CD14-positive monocyte (primary cell): ENCODE measurements around the gene SERTAD3. TPM values are rescaled to one million over a fixed set of nuclear protein-coding genes. Genes with fewer than 3 reads are reported as not detected.

ENCODE experiments used
- DNase-seq, 3 donors: peaks; one replicate each; pipeline ENCODE4 v3.0.0-alpha.2; 2011 to 2022
- H2AFZ ChIP-seq: 2 replicates; pipeline ENCODE4 v1.6.0; 2012; ENCODE audit warnings: mild to moderate bottlenecking, low read depth, low read length, inconsistent platforms; ENCODE audit not compliant: insufficient read depth, poor library complexity, severe bottlenecking
- H3K27ac ChIP-seq, 2 donors: 1 replicate in 1 of 2; 2 replicates in 1 of 2; pipeline ENCODE4 v1.5.1; 2012 to 2013; ENCODE audit warnings: low read length in 2 of 2, control low read depth in 1 of 2, inconsistent platforms in 1 of 2, low read depth in 1 of 2, mild to moderate bottlenecking in 1 of 2
- H3K27me3 ChIP-seq, 2 donors: one replicate each; pipeline versions ENCODE4 v1.6.0 to v1.6.1; 2011 to 2013; ENCODE audit warnings: low read length in 2 of 2; ENCODE audit not compliant: control insufficient read depth in 2 of 2, insufficient read depth in 2 of 2
- H3K36me3 ChIP-seq, 2 donors: replicated peaks in 1 of 2; 1 replicate in 1 of 2; 2 replicates in 1 of 2; pipeline versions ENCODE4 v1.5.1 to v1.6.1; 2012 to 2013; ENCODE audit warnings: low read length in 2 of 2, control low read depth in 1 of 2, inconsistent platforms in 1 of 2, mild to moderate bottlenecking in 1 of 2; ENCODE audit not compliant: insufficient read depth in 2 of 2, control insufficient read depth in 1 of 2
- H3K4me1 ChIP-seq, 2 donors: 1 replicate in 1 of 2; 2 replicates in 1 of 2; pipeline versions ENCODE4 v1.5.1 to v1.6.1; 2012 to 2013; ENCODE audit warnings: low read length in 2 of 2, control low read depth in 1 of 2, inconsistent platforms in 1 of 2, mild to moderate bottlenecking in 1 of 2, moderate library complexity in 1 of 2; ENCODE audit not compliant: insufficient read depth in 2 of 2, control insufficient read depth in 1 of 2
- H3K4me2 ChIP-seq: replicated peaks from 2 replicates; pipeline ENCODE3; 2012; ENCODE audit warnings: low read length, moderate library complexity, mild to moderate bottlenecking; ENCODE audit not compliant: poor library complexity, severe bottlenecking; ENCODE audit errors: extremely low read depth
- H3K4me3 ChIP-seq, 3 experiments: fragments of 200-600 bp in 1 of 3; sonication (generic) in 1 of 3; replicated peaks in 1 of 3; 1 replicate in 2 of 3; 2 replicates in 1 of 3; pipeline ENCODE4 v1.5.1; 2011 to 2013; ENCODE audit warnings: low read length in 3 of 3, mild to moderate bottlenecking in 3 of 3, control low read depth in 2 of 3, low read depth in 2 of 3, inconsistent platforms in 1 of 3, moderate library complexity in 1 of 3
- H3K79me2 ChIP-seq: 2 replicates; pipeline ENCODE4 v1.6.0; 2012; ENCODE audit warnings: mild to moderate bottlenecking, control low read depth, inconsistent platforms, low read length, moderate library complexity; ENCODE audit not compliant: insufficient read depth
- H3K9ac ChIP-seq: 2 replicates; pipeline ENCODE4 v1.6.0; 2017; ENCODE audit warnings: low read length, mild to moderate bottlenecking; ENCODE audit not compliant: insufficient read depth, poor library complexity, severe bottlenecking
- H3K9me3 ChIP-seq, 2 donors: replicated peaks in 1 of 2; 1 replicate in 1 of 2; 2 replicates in 1 of 2; pipeline versions ENCODE4 v1.5.1 to v1.6.1; 2012 to 2013; ENCODE audit warnings: low read length in 2 of 2, control low read depth in 1 of 2; ENCODE audit not compliant: control insufficient read depth in 1 of 2, insufficient read depth in 1 of 2
- H4K20me1 ChIP-seq: 2 replicates; pipeline ENCODE4 v1.6.0; 2012; ENCODE audit warnings: mild to moderate bottlenecking, low read length, control low read depth, moderate library complexity; ENCODE audit not compliant: insufficient read depth
- H3K27ac Mint-ChIP-seq, 7 donors: one replicate each; pipeline ENCODE4 v1.8.0; 2020; ENCODE audit warnings: mild to moderate bottlenecking in 7 of 7, mixed read lengths in 7 of 7, moderate library complexity in 6 of 7, inconsistent platforms in 2 of 7
- H3K27me3 Mint-ChIP-seq, 3 donors: one replicate each; pipeline ENCODE4 v1.8.0; 2021 to 2022; ENCODE audit warnings: low read depth in 3 of 3, mild to moderate bottlenecking in 3 of 3, mixed read lengths in 3 of 3, moderate library complexity in 3 of 3, inconsistent platforms in 1 of 3
- H3K36me3 Mint-ChIP-seq, 2 donors: one replicate each; pipeline ENCODE4 v1.8.0; 2020; ENCODE audit warnings: mixed read lengths in 2 of 2, inconsistent platforms in 1 of 2, mild to moderate bottlenecking in 1 of 2
- H3K4me1 Mint-ChIP-seq: one replicate; pipeline ENCODE4 v1.8.0; 2020; ENCODE audit warnings: mild to moderate bottlenecking, mixed read lengths
- H3K4me3 Mint-ChIP-seq, 2 donors: one replicate each; pipeline ENCODE4 v1.8.0; 2020; ENCODE audit warnings: mild to moderate bottlenecking in 2 of 2, mixed read lengths in 2 of 2, moderate library complexity in 1 of 2
- H3K9me3 Mint-ChIP-seq, 7 donors: one replicate each; pipeline ENCODE4 v1.8.0; 2020 to 2022; ENCODE audit warnings: mixed read lengths in 7 of 7, mild to moderate bottlenecking in 6 of 7, moderate library complexity in 6 of 7, inconsistent platforms in 2 of 7
- WGBS: methylation state at CpG from one replicate; pipeline ENCODE4 v1.1.5; 2013; ENCODE audit warnings: missing lambda C conversion rate; ENCODE audit not compliant: insufficient coverage; 5-methylcytosine and 5-hydroxymethylcytosine counted together
- intact Hi-C, 2 donors: fragments of 100-400 bp; cut with micrococcal nuclease; formaldehyde crosslinking; loops; one replicate each; pipeline versions ENCODE4 v1.15.0 to v1.15.1; 2023
- polyA plus RNA-seq, 3 donors: library from polyadenylated mRNA; depleted of rRNA in 1 of 3; unstranded in 2 of 3; stranded (reverse) in 1 of 3; fragments of 300-500 nt in 2 of 3; fragments of >200 nt in 1 of 3; fragmentation: Illumina TruSeq in 2 of 3; gene quantifications; 1 replicate in 2 of 3; 2 replicates in 1 of 3; pipeline ENCODE4 v1.2.3, GENCODE V29; 2012 to 2021
- TF ChIP-seq, protein P1 (sequence below): fragments of 200-600 bp; IDR thresholded peaks from one replicate; pipeline ENCODE4 v1.8.0; 2022; ENCODE audit warnings: antibody characterized with exemption, mild to moderate bottlenecking

SERTAD3 gene
- polyA plus RNA-seq, 3 donors: 30.4 to 57.2 (median 49.4) TPM

DNA sequence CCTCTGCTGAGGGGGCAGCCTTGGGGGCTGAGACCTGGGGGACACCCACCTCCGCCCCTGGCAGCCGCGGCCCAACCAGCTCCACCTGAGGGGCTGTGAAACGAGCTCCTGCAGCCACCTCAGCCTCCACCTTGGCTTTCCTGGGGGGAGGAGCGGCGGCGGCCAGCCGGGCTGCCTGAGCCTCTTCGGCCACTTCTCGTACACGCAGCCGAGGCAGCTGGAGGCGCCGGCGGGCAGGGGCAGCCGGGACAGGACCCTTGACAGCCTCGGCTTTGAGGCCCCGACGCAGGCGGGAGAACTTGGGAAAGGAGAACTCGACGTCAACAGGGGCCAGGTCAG is 46.6 kb downstream of the SERTAD3 start:
- H3K4me1 ChIP-seq: peaks cover 8 to 12% of the 10 kb centered on the region in 2 donors
- H3K4me3 Mint-ChIP-seq: no peak overlapping the region
- no peaks in the 10 kb centered on the region for H3K79me2 ChIP-seq
- peaks cover 0 to 3% (median 0%) of the 10 kb centered on the region in 7 donors for H3K9me3 Mint-ChIP-seq
- no peak overlapping the region for H2AFZ ChIP-seq
- no peak overlapping the region for H3K27ac Mint-ChIP-seq
- no peak overlapping the region for H3K4me3 ChIP-seq
- peaks cover 0 to 21% (median 18%) of the 10 kb centered on the region in 3 donors for H3K27me3 Mint-ChIP-seq
- intact Hi-C loops: loop anchor here in 1 of 2 donors (10.0 kb wide), 1 partner anchor 93 kb away; no protein-coding TSS in a partner anchor
- no peaks in the 10 kb centered on the region for H3K36me3 ChIP-seq
- no peaks in the 10 kb centered on the region for H4K20me1 ChIP-seq
- TF ChIP-seq, protein P1, sequence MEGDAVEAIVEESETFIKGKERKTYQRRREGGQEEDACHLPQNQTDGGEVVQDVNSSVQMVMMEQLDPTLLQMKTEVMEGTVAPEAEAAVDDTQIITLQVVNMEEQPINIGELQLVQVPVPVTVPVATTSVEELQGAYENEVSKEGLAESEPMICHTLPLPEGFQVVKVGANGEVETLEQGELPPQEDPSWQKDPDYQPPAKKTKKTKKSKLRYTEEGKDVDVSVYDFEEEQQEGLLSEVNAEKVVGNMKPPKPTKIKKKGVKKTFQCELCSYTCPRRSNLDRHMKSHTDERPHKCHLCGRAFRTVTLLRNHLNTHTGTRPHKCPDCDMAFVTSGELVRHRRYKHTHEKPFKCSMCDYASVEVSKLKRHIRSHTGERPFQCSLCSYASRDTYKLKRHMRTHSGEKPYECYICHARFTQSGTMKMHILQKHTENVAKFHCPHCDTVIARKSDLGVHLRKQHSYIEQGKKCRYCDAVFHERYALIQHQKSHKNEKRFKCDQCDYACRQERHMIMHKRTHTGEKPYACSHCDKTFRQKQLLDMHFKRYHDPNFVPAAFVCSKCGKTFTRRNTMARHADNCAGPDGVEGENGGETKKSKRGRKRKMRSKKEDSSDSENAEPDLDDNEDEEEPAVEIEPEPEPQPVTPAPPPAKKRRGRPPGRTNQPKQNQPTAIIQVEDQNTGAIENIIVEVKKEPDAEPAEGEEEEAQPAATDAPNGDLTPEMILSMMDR: no peak
- no peak for DNase-seq
- H3K9me3 ChIP-seq: no peaks in the 10 kb centered on the region
- H3K27ac ChIP-seq: no peak overlapping the region
- 96% methylated on average over 19 of the region's 22 CpGs for WGBS
- H3K27me3 ChIP-seq: no peaks in the 10 kb centered on the region
- peaks cover 16% of the 10 kb centered on the region for H3K4me1 Mint-ChIP-seq
- H3K36me3 Mint-ChIP-seq: peaks cover 0 to 3% of the 10 kb centered on the region in 2 donors
- no peak overlapping the region for H3K4me2 ChIP-seq
- no peak overlapping the region for H3K9ac ChIP-seq

DNA sequence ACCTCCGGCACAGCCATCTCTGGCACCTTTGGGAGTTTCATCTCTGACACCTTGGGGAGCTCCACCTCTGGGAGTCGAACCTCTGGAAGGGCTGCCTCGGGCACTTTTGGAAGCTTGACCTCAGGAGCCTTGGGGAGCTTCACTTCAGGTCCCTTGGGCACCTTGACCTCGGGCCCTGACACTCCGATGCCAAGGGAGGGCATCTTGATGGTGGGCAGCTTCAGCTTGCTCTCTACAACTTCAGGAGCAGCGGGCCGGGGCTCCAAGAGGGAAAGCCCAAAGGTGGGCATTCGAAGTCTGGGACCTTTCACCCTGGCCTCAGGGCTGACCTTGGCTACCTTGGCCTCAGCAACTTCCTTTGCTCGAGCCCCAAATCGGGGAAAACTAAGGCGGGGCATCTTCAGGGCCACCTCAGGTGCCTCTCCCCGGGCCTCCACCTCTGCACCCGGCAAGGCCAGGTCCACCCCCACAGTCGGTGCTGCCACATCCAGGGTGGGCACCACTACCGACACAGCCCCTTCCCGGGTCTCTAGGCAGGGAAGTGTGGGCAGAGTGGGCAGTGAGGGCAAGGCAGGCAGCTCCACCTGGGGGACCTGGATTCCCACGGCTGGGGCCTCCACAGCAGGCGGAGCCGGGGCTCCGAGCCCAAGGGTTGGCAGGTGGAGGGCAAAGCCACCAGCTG is 47.1 kb downstream of the SERTAD3 start:
- no peaks in the 10 kb centered on the region for H3K27me3 ChIP-seq
- DNase-seq: no peak
- no peak overlapping the region for H3K27ac ChIP-seq
- H3K79me2 ChIP-seq: no peaks in the 10 kb centered on the region
- Mint-ChIP-seq H3K27me3 (peaks cover 0 to 21% (median 17%) of the 10 kb centered on the region in 3 donors), H3K9me3 (peaks cover 0 to 3% (median 0%) of the 10 kb centered on the region in 7 donors), H3K36me3 (peaks cover 0 to 3% of the 10 kb centered on the region in 2 donors), H3K4me3 (no peak overlapping the region), H3K27ac (no peak overlapping the region), H3K4me1 (peaks cover 16% of the 10 kb centered on the region)
- H2AFZ ChIP-seq: no peak overlapping the region
- H3K4me2 ChIP-seq: no peak overlapping the region
- H3K9me3 ChIP-seq: no peaks in the 10 kb centered on the region
- H3K4me1 ChIP-seq: peaks cover 8 to 12% of the 10 kb centered on the region in 2 donors
- H3K4me3 ChIP-seq: no peak overlapping the region
- H4K20me1 ChIP-seq: no peaks in the 10 kb centered on the region
- no peak overlapping the region for H3K9ac ChIP-seq
- 96% methylated on average over 20 of the region's 20 CpGs for WGBS
- TF ChIP-seq, protein P1: no peak
- no peaks in the 10 kb centered on the region for H3K36me3 ChIP-seq
- intact Hi-C loops: loop anchor here in 1 of 2 donors (10.0 kb wide), 1 partner anchor 92 kb away; no protein-coding TSS in a partner anchor
